Stimulated activated CD8-positive, alpha-beta memory T cell treated with anti-CD3 and anti-CD28 coated beads, Interleukin-2, amount 100 ng/mL, for 48 hours (primary cell): ENCODE results near the gene LGR5.
"Not testable (repeated sequence)": the region's sequence is repeated elsewhere in the genome, so short reads cannot be mapped to it uniquely, and the experiment has no call there.

Source experiments
- DNase-seq, 2 donors: peaks; one replicate each; pipeline ENCODE4 v3.0.0-alpha.2; 2020; ENCODE audit warnings: low read depth in 2 of 2

The LGR5 gene

GRCh38 chr12:71551529-71551928, 111.9 kb downstream of the LGR5 start:
- DNase-seq = no peak

GRCh38 chr12:71552728-71553501, 113.3 kb downstream of the LGR5 start:
- DNase-seq = no peak

- no peak for DNase-seq
These were observed 115.6 kb downstream of the LGR5 start for GRCh38 chr12:71555191-71555590.

- not testable (repeated sequence) for DNase-seq
These were observed 116.2 kb downstream of the LGR5 start for GRCh38 chr12:71555789-71556188.

- no peak for DNase-seq
These were observed 116.8 kb downstream of the LGR5 start for GRCh38 chr12:71556448-71556847.

- DNase-seq = no peak
These were observed 117.3 kb downstream of the LGR5 start for GRCh38 chr12:71556875-71557274.

GRCh38 chr12:71558445-71558844, 118.8 kb downstream of the LGR5 start:
- DNase-seq = no peak

GRCh38 chr12:71562676-71563595, 123.3 kb downstream of the LGR5 start:
- DNase-seq = no peak

GRCh38 chr12:71565535-71565934, 125.9 kb downstream of the LGR5 start:
- no peak for DNase-seq

- DNase-seq = no peak
These were observed 127.1 kb downstream of the LGR5 start for GRCh38 chr12:71566655-71567054.

- DNase-seq = no peak
These were observed 127.9 kb downstream of the LGR5 start for GRCh38 chr12:71567537-71567936.

- not testable (repeated sequence) for DNase-seq
These were observed 130.3 kb downstream of the LGR5 start for GRCh38 chr12:71569885-71570284.

GRCh38 chr12:71576496-71576895, 136.9 kb downstream of the LGR5 start:
- DNase-seq = no peak

- DNase-seq = no peak
These were observed 139.2 kb downstream of the LGR5 start for GRCh38 chr12:71578694-71579258.

- no peak for DNase-seq
These were observed 141.6 kb downstream of the LGR5 start for GRCh38 chr12:71581206-71581605.

- no peak for DNase-seq
These were observed 143.3 kb downstream of the LGR5 start for GRCh38 chr12:71582925-71583324.

GRCh38 chr12:71584356-71584755, 144.8 kb downstream of the LGR5 start:
- DNase-seq = no peak

GRCh38 chr12:71585218-71585617, 145.6 kb downstream of the LGR5 start:
- no peak for DNase-seq

GRCh38 chr12:71587012-71587411, 147.4 kb downstream of the LGR5 start:
- no peak for DNase-seq

GRCh38 chr12:71589478-71589881, 149.9 kb downstream of the LGR5 start:
- no peak for DNase-seq

GRCh38 chr12:71591601-71592000, 152.0 kb downstream of the LGR5 start:
- no peak for DNase-seq

GRCh38 chr12:71592841-71593240, 153.2 kb downstream of the LGR5 start:
- DNase-seq = no peak
